GM18520 (cell line): ENCODE results near the gene ACVRL1.
"Not testable (repeated sequence)": the region's sequence is repeated elsewhere in the genome, so short reads cannot be mapped to it uniquely, and the experiment has no call there.

Experiments used
- ATAC-seq: cut with Tn5 transposase; IDR thresholded peaks from one replicate; pipeline ENCODE4 v1.9.1; 2021; ENCODE audit not compliant: unreplicated experiment

Gene ACVRL1

DNA sequence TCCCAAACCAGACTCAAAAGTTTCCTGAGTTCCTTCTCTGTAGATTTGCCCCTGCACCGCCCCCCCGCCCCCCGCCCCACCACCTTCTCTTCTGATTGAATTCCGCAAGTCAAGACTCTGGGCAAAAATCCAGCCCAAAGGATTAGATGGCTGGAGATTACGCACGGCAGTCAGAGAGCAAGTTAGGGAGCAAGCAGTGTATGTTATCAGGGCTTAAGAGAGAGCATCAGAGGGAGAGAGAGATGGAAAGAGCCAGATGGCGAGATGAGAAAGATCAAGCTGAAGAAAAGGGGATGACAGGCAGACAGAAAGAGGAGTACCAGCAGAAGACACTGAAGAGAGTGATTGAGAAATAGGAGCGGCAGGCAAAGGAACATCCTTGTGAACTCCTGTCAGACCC, 33.3 kb upstream of the ACVRL1 start:
- no peak for ATAC-seq

DNA sequence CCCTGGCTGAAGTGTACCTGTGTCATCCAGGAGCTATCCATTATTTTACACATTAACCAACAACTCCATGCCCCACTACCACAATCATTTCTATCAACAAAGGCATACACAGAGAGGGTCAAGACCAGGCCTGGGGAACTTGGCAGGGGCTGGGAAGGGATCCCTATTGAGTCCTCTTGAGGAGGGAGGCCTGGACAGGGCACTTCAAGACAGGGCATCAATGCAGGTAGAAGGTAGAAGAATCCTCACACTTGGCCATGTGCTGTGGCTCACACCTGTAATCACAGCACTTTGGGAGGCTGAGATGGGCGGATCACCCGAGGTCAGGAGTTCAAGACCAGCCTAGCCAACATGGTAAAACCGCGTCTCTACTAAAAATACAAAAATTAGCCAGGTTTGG, 32.8 kb upstream of the ACVRL1 start:
- no peak for ATAC-seq

DNA sequence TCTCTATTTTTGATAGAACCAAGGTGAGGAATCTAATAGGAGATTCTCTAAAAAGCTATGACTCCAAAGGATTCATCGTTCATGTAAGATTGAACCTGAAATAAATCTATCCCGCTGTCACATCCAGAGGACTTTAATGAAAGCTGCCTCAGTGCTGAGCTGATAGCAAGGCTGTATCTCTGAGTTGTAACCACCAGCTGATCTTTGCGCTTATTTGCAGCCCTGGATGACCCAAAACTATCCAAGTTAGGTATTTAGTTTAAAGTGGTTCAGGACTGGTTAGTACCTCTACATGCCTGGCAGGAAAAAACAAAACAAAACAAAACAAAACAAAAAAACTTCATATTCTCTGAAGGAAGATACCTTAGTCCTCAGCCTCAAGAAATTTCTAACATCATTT, 28.2 kb upstream of the ACVRL1 start:
- ATAC-seq = no peak

DNA sequence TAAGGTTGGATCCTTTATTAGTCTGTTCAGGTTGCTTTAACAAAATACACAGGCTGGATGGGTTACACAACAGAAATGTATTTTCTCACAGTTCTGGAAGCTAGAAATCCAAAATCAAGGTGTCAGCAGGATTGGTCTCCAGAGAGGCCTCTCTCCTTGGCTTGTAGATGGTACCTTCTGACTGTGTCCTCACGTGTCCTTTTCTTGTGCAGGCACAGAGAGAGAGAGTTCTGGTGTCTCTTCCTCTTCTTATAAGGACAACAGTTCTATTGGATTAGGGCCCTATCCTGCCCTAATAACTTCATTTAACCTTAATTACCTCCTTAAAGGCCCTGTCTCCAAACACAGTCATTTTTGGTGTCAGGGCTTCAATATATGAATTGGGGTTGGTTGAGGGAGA, 24.0 kb upstream of the ACVRL1 start:
- no peak for ATAC-seq

DNA sequence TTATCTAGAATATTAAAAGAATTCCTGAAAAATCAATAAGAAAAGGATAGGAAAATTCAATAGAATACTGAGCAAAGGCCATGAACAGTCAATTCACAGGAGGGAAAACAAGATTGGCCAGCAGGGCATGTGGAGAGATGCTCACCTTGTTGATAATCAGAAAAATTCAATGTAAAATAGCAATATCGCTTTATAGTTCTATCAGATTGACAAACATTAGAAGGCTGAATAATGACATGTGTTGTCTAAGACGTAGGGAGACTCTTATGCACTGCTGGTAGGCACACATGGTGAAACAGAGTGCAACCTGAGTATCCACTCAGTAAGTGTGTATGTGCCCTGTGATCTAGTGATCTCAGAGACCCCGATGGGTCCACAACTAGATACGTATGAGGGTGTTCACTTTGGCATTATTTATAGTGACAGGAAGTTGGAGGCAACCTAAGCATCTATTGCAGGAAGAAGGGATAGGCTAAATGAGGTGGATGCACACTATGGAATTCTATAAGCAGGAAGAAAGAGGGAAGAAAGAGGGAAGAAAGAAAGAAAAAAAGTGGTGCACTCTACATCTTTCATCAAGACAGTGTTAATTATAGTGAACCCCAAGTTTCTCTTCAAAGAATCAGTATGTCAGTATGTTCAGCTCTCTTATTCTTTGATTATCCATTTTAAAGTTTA, 23.2 kb upstream of the ACVRL1 start:
- no peak for ATAC-seq

DNA sequence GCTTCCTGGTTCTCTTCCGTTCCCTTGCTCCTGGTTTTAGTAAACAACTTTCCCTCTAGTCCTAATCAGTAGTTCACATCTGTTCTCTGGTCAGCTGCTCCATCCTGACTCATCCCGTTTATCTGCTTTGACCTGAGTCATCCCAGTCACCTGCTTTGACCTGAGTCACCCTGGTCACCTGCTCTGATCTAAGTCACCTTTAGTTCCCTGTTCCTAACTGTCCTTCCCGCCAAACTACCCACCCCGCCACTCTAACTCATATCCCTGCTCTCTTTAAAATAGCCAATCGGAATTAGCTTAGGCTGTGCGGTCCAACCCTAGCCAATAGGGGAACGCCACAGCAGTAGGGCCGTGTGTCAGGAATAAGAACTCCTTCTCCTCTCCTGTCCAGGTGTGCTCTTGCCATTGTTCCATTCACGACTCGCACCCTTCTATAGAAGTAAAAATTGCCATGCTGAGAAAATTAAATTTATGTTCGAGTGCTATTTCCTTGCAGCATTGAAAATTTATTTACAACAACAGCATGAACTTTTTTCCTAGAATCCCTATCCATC, 22.6 kb upstream of the ACVRL1 start:
- no peak for ATAC-seq

DNA sequence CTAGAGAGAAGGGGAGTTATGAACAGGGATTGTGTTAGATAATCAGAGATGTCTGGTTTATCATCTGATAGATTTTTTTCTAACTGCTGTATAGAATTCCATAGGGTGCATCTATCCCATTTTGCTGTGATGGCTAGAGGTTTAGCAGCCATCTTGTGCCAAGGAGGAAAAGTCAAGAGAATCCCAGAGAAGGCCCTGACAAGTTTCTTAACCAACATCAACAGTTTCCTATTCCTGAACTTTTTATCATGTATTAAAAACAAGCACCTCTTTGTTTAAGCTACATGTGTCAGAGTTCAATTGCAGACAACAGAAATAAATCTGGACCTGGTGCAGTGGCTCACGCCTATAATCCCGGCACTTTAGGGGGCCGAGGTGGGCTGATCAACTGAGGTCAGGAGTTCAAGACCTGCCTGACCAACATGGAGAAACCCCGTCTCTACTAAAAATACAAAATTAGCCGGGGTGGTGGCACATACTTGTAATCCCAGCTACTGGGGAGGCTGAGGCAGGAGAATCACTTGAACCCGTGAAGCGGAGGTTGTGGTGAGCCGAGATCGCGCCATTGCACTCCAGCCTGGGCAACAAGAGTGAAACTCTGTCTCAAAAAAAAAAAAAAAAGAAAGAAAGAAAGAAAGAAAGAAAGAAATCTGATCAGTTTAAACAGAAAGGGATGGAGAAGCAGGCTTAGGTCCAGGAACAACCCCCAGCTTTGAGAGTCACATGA, 21.8 kb upstream of the ACVRL1 start:
- not testable (repeated sequence) for ATAC-seq

DNA sequence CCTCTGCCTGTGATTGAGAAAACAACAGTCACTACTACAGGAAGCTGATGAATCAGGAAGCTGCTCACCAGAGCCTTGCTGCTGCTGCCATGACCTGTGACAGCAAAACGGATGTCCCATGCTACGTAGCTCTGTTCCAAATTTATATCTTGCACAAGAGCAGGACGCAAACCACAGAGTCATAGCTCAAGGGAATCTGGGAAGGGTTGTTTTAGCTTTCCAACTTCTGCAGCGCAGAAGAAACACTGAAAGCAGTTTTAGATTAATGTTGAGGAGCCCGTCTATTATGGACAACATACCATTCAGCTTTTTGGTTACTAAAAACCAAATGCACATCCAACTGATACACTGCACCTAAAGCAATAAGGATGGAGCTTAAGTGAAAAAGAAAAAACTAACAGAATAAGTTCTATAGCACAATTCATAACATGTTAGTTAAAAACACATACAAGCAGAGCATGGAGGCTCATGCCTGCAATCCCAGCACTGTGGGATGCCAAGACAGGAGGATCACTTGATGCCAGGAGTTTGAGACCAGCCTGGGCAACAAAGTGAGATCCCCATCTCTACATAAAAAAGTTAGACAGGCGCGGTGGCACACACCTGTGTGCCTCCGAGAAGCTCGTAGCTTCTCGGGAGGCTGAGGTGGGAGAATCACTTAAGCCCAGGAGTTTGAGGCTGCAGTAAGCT, 21.1 kb upstream of the ACVRL1 start:
- ATAC-seq = no peak

DNA sequence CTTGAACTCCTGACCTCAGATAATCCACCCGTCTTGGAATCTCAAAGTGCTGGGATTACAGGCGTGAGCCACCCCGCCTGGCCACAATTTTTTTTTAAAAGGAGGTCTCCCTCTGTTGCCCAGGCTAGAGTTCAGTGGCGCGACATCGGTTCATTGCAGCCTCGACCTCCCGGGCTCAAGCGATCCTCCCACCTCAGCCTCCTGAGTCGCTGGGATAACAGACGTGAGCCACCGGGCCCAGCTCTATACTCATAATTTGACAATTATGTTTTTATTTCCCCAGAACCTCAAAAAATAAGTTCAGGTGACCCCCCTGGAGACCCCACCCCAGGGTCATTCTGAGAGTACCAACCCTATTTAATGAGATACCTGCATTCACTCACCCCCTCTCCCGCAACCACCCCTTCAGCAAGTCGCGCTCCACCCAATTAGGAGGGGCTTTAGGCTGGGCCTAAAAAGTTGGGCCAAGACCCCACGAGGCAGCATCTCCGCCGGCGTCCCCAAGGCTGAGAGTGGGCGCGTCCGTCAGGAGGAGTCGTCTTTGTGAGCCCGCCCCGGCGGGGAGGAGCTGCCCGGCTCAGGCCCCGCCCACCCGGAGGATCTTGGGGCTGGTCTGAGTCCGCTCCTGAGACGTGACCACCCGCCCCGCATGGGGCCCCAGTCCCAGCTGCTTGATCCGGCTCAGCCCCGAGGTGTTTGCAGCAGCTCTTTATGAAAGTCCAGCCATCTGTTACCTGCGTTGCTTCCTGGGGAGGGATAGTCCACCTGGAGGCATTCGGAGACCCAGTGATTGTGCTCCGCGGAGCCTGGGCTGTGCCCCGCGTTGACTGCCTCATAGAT, 19.6 kb upstream of the ACVRL1 start, which contains the start of gene ANKRD33:
Gene ANKRD33, plus strand, starts transcription at position 628 of the 840 bp plus-strand sequence. Its CDS starts 84 bp downstream, at position 712.
- ATAC-seq = no peak

DNA sequence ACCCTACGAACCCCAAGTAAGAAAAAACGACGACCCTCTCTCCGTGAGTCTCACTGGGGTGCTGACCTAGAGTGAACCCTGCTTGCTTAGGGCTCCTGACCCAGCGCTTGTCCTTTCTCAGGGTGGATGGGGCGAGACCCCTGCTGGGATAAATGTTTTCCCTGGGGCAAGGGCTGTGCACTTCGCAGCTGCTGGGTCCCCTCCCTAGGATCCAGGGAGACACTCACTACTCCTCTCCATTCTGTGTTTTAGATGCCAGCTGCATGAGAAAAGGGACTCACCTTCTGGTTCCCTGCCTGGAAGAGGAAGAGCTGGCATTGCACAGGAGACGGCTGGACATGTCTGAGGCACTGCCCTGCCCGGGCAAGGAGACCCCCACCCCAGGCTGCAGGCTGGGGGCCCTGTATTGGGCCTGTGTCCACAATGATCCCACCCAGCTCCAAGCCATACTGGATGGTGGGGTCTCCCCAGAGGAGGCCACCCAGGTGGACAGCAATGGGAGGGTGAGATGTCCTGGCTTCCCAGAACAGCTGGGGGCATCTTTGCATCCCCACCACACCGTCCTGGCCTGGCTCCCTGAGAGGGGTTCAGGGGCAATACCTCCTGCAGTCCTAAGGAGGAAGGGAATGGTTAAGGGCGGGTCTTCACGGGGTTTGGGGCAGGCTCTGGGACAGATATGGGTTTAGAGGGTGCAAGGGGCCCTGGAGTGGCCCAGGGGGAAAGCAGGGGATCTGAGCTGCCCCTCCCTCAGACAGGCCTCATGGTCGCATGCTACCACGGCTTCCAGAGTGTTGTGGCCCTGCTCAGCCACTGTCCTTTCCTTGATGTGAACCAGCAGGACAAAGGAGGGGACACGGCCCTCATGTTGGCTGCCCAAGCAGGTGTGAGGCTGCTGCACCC, 18.7 kb upstream of the ACVRL1 start:
- no peak for ATAC-seq

DNA sequence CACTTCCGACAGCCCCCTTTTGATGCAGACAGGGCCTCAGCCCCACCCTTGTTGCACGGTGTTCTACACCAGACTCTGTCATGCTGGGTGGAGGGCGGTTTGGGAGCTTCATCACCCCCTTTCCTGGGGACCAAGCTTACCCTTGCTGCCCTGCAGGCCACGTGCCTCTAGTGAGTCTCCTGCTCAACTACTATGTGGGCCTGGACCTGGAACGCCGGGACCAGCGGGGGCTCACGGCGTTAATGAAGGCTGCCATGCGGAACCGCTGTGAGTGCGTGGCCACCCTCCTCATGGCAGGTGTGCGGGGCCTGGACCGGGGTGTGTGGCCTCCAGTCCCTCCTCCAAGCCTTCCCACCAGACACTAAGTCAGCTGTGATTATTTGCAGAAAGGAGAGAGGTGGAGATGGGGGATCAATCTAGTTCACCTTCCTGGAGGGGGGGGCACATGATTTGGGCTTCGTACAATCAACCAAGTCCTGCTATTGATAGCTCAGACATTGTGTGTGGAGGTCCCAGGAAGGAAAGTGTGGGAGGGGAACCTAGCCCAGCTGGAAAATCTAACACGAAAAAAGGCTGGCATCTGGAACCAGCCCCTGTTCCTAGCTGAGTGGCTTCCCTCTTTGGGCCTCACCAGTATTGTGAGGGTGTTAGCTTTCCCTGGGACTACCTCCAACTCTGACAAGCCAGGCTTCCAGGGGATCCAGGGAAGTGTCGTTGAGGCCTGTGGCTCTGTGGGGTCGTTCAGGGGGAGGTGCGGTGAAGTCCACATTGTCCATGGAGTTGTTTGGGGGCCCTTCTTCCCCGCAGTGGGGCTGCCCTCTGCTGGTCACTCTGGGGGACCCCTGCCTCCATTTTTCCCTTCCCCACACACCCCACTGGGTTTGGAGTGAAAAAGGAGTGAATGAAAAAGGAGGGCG, 17.8 kb upstream of the ACVRL1 start:
- no peak for ATAC-seq

DNA sequence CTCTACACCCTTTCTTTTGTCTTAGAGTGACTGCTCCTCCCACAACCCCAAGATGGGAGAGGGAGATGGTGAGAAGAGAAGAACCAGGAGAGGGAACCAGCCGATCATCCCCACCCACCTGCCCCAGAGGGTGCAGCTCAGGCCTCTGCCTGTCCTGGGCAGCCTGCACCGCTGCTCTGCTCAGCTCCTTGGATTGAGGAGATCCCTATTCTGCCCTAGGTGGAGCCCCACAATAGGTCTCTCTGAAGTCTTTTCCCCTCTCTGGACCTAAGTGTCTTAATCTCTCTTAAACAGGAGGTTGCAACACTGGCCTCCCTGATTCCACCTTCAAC, 17.2 kb upstream of the ACVRL1 start:
- ATAC-seq = no peak

DNA sequence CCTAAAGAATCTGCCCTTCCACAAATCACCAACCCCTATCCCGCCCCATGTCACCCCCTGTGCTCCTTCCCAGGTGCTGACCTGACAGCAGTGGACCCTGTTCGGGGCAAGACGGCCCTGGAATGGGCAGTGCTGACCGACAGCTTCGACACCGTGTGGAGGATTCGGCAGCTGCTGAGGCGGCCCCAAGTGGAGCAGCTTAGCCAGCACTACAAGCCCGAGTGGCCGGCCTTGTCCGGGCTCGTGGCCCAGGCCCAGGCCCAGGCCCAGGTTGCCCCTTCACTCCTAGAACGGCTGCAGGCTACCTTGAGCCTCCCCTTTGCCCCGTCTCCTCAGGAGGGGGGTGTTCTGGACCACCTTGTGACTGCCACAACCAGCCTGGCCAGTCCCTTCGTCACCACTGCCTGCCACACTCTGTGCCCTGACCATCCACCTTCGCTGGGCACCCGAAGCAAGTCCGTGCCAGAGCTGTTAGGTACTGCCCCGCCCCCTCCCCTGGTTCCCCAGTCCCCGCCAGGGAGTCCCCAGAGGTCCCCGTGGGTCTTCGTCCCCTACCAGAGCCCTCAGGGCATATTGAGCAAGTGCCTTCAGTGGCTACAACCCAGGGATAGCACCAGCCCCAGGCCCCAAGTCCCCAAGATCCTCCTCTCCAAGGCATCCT, 16.7 kb upstream of the ACVRL1 start:
- ATAC-seq = no peak

DNA sequence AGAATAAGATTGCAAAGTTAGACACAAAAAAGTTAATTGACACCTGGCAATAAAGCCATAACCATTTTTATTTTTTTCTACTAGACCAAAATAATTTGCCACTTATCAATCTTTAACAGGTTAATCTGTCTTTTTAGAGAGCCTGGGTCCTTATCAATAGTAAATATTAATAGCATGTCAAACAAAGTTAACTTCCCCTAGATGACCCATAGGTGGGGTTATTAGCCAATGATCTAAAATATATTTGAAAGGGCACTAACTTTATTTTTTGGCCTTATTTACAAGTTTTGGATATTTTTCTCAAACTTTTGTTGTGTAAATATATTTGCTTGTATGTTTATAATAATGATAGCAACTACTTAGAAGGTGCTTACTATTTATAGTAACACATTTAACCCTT, 15.5 kb upstream of the ACVRL1 start:
- no peak for ATAC-seq

DNA sequence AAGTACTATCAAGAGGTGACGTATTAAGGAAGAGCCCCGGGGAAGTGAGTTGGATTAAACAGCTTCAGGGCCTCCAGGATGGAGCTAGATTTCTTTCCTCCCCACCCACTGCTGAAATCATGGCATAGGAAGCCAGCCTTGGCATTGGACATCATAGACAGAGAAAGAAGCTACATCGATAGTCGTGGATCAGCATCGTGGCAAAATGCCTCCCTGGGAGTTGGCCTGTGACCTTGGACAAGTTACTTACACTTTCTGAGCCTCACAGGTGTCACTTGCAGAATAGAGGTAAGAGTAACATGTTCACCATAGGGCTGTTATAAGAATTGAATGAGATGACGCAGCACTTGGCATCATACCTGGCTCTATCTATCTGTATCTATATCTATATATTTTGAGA, 13.5 kb upstream of the ACVRL1 start:
- no peak for ATAC-seq

DNA sequence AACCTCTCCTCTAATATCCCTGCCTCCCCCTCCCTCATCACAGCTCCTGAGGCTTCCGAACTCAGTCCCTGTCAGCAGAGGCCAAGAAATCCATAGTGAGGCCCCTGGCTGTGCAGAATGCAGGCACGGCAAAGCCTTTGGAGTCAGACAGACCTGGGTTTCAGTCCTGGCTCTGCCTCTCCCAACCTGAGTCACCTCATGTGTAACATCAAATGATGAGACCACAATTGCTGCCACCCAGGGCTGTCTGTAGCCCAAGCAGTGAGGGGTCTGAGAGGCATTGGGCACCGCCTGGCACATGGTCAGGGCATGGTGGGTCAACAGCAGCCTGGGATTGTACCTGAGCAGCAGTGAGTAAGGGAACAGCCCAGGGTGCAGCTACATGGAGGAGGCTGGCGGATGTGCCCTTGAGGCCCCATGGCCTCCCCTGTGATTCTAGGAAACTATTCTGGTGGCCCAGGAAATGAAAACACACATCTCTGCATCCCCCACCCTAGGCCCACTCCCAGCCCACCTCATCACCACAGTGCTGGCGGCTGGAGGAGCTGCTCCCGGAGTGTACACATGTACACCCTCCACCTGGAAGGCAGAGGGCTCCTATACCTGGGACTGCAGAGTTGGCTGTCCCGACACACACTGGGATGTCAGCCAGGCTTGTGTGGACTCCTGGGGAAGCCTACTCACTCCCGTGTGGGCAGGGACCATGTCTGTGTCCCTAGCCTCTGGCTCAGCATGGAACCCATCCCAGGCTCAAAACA, 11.7 kb upstream of the ACVRL1 start:
- ATAC-seq = no peak

DNA sequence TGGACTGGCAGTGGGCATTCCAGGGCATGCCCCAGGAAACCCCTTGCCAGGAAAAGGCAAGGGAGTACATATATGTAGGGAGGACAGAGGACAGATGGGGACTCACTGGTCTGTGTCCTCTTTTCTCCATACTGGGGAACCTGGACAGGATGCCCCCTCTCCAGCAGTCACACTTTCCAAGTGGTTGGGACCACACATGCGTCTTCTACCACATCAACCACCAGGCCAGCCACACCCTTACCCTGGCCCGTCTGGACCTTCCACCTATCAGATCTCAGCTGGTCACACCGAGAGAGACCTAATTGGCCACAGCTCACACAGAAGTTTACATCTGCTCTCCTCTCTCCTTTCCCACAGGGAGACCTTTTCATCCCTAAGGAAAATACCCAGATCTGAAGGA, 11.1 kb upstream of the ACVRL1 start:
- no peak for ATAC-seq

DNA sequence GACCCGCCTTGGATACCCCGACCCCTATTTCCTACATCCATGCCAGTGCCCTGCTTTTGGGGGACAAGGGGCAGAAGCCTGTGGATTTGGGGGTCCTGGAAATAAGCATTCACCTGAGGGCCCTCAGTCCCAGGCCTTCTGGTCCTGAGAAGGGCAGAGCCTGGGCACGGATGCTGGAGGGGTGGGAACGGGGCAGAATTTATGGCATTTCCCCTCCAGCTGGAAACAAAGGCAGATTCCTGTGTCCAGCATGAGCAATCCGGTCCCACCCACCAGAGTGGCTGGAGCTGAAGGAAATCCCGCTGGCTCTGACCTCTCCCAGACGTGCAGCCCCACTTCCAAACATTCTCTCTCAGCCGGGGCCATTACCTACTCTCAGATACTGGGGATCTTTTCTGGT, 10.1 kb upstream of the ACVRL1 start:
- no peak for ATAC-seq
